Measurements from ENCODE around the gene CYSTM1. TPM values are rescaled to one million over a fixed set of nuclear protein-coding genes. Genes with fewer than 3 reads are reported as not detected.
"Not testable (repeated sequence)": the region's sequence is repeated elsewhere in the genome, so short reads cannot be mapped to it uniquely, and the experiment has no call there.

Gene CYSTM1
- polyA plus RNA-seq, 10 donors = 19.6 to 40.6 (median 37.0) TPM

- DNase-seq = peak; percentile 38 to 86 (median 68)
These were observed 511 bp downstream of the CYSTM1 start for GRCh38 chr5:140175367-140176030.

GRCh38 chr5:140176031-140176387, 1.0 kb downstream of the CYSTM1 start:
- no peak for DNase-seq

- DNase-seq = no peak
These were observed 3.1 kb downstream of the CYSTM1 start for GRCh38 chr5:140178086-140178410.

- DNase-seq = no peak
These were observed 3.6 kb downstream of the CYSTM1 start for GRCh38 chr5:140178482-140179116.

GRCh38 chr5:140181002-140181483, 6.1 kb downstream of the CYSTM1 start:
- DNase-seq = no peak

- DNase-seq = no peak
These were observed 6.5 kb downstream of the CYSTM1 start for GRCh38 chr5:140181525-140181924.

- DNase-seq = peak in 1 of 3 donors; percentile 47
These were observed 7.2 kb downstream of the CYSTM1 start for GRCh38 chr5:140182075-140182711.

- no peak for DNase-seq
These were observed 7.9 kb downstream of the CYSTM1 start for GRCh38 chr5:140182803-140183367.

- no peak for DNase-seq
These were observed 10.4 kb downstream of the CYSTM1 start for GRCh38 chr5:140185409-140185808.

- no peak for DNase-seq
These were observed 11.3 kb downstream of the CYSTM1 start for GRCh38 chr5:140186267-140186671.

GRCh38 chr5:140189253-140189652, 14.3 kb downstream of the CYSTM1 start:
- no peak for DNase-seq

- no peak for DNase-seq
These were observed 15.2 kb downstream of the CYSTM1 start for GRCh38 chr5:140189977-140190871.

GRCh38 chr5:140190872-140191218, 15.9 kb downstream of the CYSTM1 start:
- DNase-seq = no peak

- DNase-seq = no peak
These were observed 17.9 kb downstream of the CYSTM1 start for GRCh38 chr5:140192715-140193430.

GRCh38 chr5:140194662-140195061, 19.7 kb downstream of the CYSTM1 start:
- DNase-seq = no peak

- no peak for DNase-seq
These were observed 21.3 kb downstream of the CYSTM1 start for GRCh38 chr5:140196115-140196814.

GRCh38 chr5:140197023-140197422, 22.0 kb downstream of the CYSTM1 start:
- no peak for DNase-seq

- not testable (repeated sequence) for DNase-seq
These were observed 23.9 kb downstream of the CYSTM1 start for GRCh38 chr5:140198915-140199314.

- DNase-seq = no peak
These were observed 27.1 kb downstream of the CYSTM1 start for GRCh38 chr5:140202078-140202477.

- no peak for DNase-seq
These were observed 27.6 kb downstream of the CYSTM1 start for GRCh38 chr5:140202610-140203009.

GRCh38 chr5:140205216-140205615, 30.2 kb downstream of the CYSTM1 start:
- no peak for DNase-seq

All from muscle of back (tissue), 11 donors.